ENCODE measurements around the gene NUTM2A. TPM values are rescaled to one million over a fixed set of nuclear protein-coding genes. Genes with fewer than 3 reads are reported as not detected.
"Not testable (repeated sequence)": the region's sequence is repeated elsewhere in the genome, so short reads cannot be mapped to it uniquely, and the experiment has no call there.

The NUTM2A gene
- total RNA-seq, 1 donor from 2014 or later = 0.79 TPM

DNA sequence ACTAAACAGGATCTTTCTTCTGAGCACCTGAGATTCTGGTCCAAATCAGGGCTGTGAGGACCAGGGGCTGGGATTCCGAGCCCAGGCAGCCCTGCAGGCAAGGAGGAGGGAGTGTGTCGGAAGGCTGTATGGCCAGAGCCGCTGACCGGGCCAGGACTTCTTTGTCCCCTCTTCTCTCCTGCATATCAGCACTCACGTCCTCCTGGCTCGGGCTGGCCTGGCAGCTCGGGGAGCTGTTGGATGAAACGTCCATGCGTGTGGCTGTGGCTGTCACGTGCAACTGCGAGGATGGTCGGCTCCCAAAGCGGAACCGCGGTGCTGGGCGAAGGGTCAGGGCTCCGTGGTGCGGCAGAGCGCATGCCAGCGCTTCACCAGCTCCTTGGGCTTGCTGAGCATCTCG lies 11.4 kb upstream of the NUTM2A start:
- not testable (repeated sequence) for H3K4me1 Mint-ChIP-seq (ENCODE audit: low read depth, unreplicated experiment); H3K36me3 ChIP-seq (ENCODE audit: insufficient read depth, low read length); FAIRE-seq; H3K4me3 Mint-ChIP-seq (ENCODE audit: unreplicated experiment); H3K27ac ChIP-seq (ENCODE audit: low read depth, low read length); H3K4me1 ChIP-seq (ENCODE audit: insufficient read depth, low read length); H3K79me2 ChIP-seq (ENCODE audit: insufficient read depth, low read length); H3K36me3 Mint-ChIP-seq (ENCODE audit: low read depth, unreplicated experiment); H2AFZ ChIP-seq (ENCODE audit: low read depth, low read length); H3K9ac ChIP-seq (ENCODE audit: low read length); H3K9me3 ChIP-seq (ENCODE audit: insufficient read depth, low read depth, low read length); H3K27ac Mint-ChIP-seq (ENCODE audit: unreplicated experiment); H3K9me3 Mint-ChIP-seq (ENCODE audit: unreplicated experiment); H4K20me1 ChIP-seq (ENCODE audit: insufficient read depth, low read length); H3K27me3 ChIP-seq (ENCODE audit: insufficient read depth, low read length); H3K27me3 Mint-ChIP-seq (ENCODE audit: low read depth, unreplicated experiment); H3K4me3 ChIP-seq (ENCODE audit: insufficient read depth, low read depth, low read length); H3K4me2 ChIP-seq (ENCODE audit: low read length); DNase-seq (ENCODE audit: low read depth)

GRCh38 chr10:87216120-87216519 lies 9.1 kb upstream of the NUTM2A start:
- not testable (repeated sequence) for H2AFZ ChIP-seq (ENCODE audit: low read depth, low read length); H3K4me1 Mint-ChIP-seq (ENCODE audit: low read depth, unreplicated experiment); H3K27ac ChIP-seq (ENCODE audit: low read depth, low read length); H3K4me3 Mint-ChIP-seq (ENCODE audit: unreplicated experiment); H4K20me1 ChIP-seq (ENCODE audit: insufficient read depth, low read length); H3K4me2 ChIP-seq (ENCODE audit: low read length); H3K36me3 ChIP-seq (ENCODE audit: insufficient read depth, low read length); DNase-seq (ENCODE audit: low read depth); H3K27me3 ChIP-seq (ENCODE audit: insufficient read depth, low read length); H3K27me3 Mint-ChIP-seq (ENCODE audit: low read depth, unreplicated experiment); FAIRE-seq; H3K9me3 Mint-ChIP-seq (ENCODE audit: unreplicated experiment); H3K4me1 ChIP-seq (ENCODE audit: insufficient read depth, low read length); H3K79me2 ChIP-seq (ENCODE audit: insufficient read depth, low read length); H3K27ac Mint-ChIP-seq (ENCODE audit: unreplicated experiment); H3K9me3 ChIP-seq (ENCODE audit: insufficient read depth, low read depth, low read length); H3K9ac ChIP-seq (ENCODE audit: low read length); H3K4me3 ChIP-seq (ENCODE audit: insufficient read depth, low read depth, low read length); H3K36me3 Mint-ChIP-seq (ENCODE audit: low read depth, unreplicated experiment)

GRCh38 chr10:87219370-87219769 lies 5.9 kb upstream of the NUTM2A start:
- H3K79me2 ChIP-seq (ENCODE audit: insufficient read depth, low read length); H3K4me3 ChIP-seq (ENCODE audit: insufficient read depth, low read depth, low read length); H3K9me3 ChIP-seq (ENCODE audit: insufficient read depth, low read depth, low read length); H3K36me3 Mint-ChIP-seq (ENCODE audit: low read depth, unreplicated experiment); H3K36me3 ChIP-seq (ENCODE audit: insufficient read depth, low read length); H3K27me3 ChIP-seq (ENCODE audit: insufficient read depth, low read length); H3K27ac ChIP-seq (ENCODE audit: low read depth, low read length); H3K27me3 Mint-ChIP-seq (ENCODE audit: low read depth, unreplicated experiment); H3K4me1 ChIP-seq (ENCODE audit: insufficient read depth, low read length); H4K20me1 ChIP-seq (ENCODE audit: insufficient read depth, low read length); H3K4me1 Mint-ChIP-seq (ENCODE audit: low read depth, unreplicated experiment); DNase-seq (ENCODE audit: low read depth); H3K9me3 Mint-ChIP-seq (ENCODE audit: unreplicated experiment); H3K4me3 Mint-ChIP-seq (ENCODE audit: unreplicated experiment); H3K9ac ChIP-seq (ENCODE audit: low read length); H2AFZ ChIP-seq (ENCODE audit: low read depth, low read length); FAIRE-seq; H3K27ac Mint-ChIP-seq (ENCODE audit: unreplicated experiment); H3K4me2 ChIP-seq (ENCODE audit: low read length): not testable (repeated sequence)

DNA sequence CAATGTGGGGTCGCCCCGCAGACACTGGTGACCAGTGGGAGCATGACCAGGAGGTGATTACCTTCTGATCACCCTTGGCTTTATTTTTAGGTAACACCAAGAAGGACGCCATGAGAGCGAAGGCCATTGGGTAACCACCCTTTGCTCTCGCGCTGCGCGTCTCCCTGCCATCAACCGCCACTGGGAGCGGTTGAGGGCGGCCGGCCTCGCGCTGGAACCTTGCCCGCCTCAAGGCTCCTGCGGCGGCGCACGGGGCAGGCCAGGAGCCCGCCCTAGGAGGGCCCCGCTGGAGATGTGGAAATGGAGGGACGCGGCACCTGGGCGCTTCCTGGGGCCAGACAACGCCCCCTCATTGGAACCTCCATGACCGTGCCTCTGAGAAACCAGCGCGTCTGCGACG lies 2.5 kb upstream of the NUTM2A start:
- not testable (repeated sequence) for H3K4me1 Mint-ChIP-seq (ENCODE audit: low read depth, unreplicated experiment); H3K9me3 ChIP-seq (ENCODE audit: insufficient read depth, low read depth, low read length); H3K27me3 Mint-ChIP-seq (ENCODE audit: low read depth, unreplicated experiment); H3K4me2 ChIP-seq (ENCODE audit: low read length); H3K36me3 ChIP-seq (ENCODE audit: insufficient read depth, low read length); H3K27ac Mint-ChIP-seq (ENCODE audit: unreplicated experiment); H4K20me1 ChIP-seq (ENCODE audit: insufficient read depth, low read length); H2AFZ ChIP-seq (ENCODE audit: low read depth, low read length); DNase-seq (ENCODE audit: low read depth); H3K9ac ChIP-seq (ENCODE audit: low read length); H3K36me3 Mint-ChIP-seq (ENCODE audit: low read depth, unreplicated experiment); H3K4me1 ChIP-seq (ENCODE audit: insufficient read depth, low read length); H3K27ac ChIP-seq (ENCODE audit: low read depth, low read length); H3K79me2 ChIP-seq (ENCODE audit: insufficient read depth, low read length); FAIRE-seq; H3K4me3 Mint-ChIP-seq (ENCODE audit: unreplicated experiment); H3K4me3 ChIP-seq (ENCODE audit: insufficient read depth, low read depth, low read length); H3K27me3 ChIP-seq (ENCODE audit: insufficient read depth, low read length); H3K9me3 Mint-ChIP-seq (ENCODE audit: unreplicated experiment)

DNA sequence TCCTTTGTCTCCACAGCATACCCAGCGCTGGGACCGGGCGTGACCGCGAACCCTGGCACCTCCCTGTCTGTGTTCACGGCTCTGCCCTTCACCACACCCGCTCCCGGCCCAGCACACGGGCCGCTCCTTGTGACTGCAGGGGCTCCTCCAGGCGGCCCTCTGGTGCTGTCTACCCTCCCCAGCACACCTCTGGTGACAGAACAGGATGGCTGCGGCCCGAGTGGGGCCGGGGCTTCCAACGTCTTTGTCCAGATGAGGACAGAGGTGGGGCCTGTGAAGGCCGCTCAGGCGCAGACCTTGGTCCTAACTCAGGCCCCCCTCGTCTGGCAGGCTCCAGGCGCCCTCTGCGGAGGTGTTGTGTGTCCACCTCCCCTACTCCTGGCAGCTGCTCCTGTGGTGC lies 3.0 kb downstream of the NUTM2A start:
- DNase-seq (ENCODE audit: low read depth); H3K4me1 Mint-ChIP-seq (ENCODE audit: low read depth, unreplicated experiment); H4K20me1 ChIP-seq (ENCODE audit: insufficient read depth, low read length); H3K27ac ChIP-seq (ENCODE audit: low read depth, low read length); H3K27me3 ChIP-seq (ENCODE audit: insufficient read depth, low read length); H3K27ac Mint-ChIP-seq (ENCODE audit: unreplicated experiment); H2AFZ ChIP-seq (ENCODE audit: low read depth, low read length); FAIRE-seq; H3K4me3 Mint-ChIP-seq (ENCODE audit: unreplicated experiment); H3K4me3 ChIP-seq (ENCODE audit: insufficient read depth, low read depth, low read length); H3K4me1 ChIP-seq (ENCODE audit: insufficient read depth, low read length); H3K9ac ChIP-seq (ENCODE audit: low read length); H3K9me3 Mint-ChIP-seq (ENCODE audit: unreplicated experiment); H3K4me2 ChIP-seq (ENCODE audit: low read length); H3K9me3 ChIP-seq (ENCODE audit: insufficient read depth, low read depth, low read length); H3K36me3 Mint-ChIP-seq (ENCODE audit: low read depth, unreplicated experiment); H3K27me3 Mint-ChIP-seq (ENCODE audit: low read depth, unreplicated experiment); H3K36me3 ChIP-seq (ENCODE audit: insufficient read depth, low read length); H3K79me2 ChIP-seq (ENCODE audit: insufficient read depth, low read length): not testable (repeated sequence)

- H3K36me3 ChIP-seq (ENCODE audit: insufficient read depth, low read length); H3K4me1 Mint-ChIP-seq (ENCODE audit: low read depth, unreplicated experiment); H3K27me3 Mint-ChIP-seq (ENCODE audit: low read depth, unreplicated experiment); H3K4me2 ChIP-seq (ENCODE audit: low read length); H4K20me1 ChIP-seq (ENCODE audit: insufficient read depth, low read length); H3K27me3 ChIP-seq (ENCODE audit: insufficient read depth, low read length); H3K27ac ChIP-seq (ENCODE audit: low read depth, low read length); H3K9me3 ChIP-seq (ENCODE audit: insufficient read depth, low read depth, low read length); H3K9ac ChIP-seq (ENCODE audit: low read length); H3K4me1 ChIP-seq (ENCODE audit: insufficient read depth, low read length); FAIRE-seq; H3K4me3 ChIP-seq (ENCODE audit: insufficient read depth, low read depth, low read length); H3K9me3 Mint-ChIP-seq (ENCODE audit: unreplicated experiment); DNase-seq (ENCODE audit: low read depth); H2AFZ ChIP-seq (ENCODE audit: low read depth, low read length); H3K79me2 ChIP-seq (ENCODE audit: insufficient read depth, low read length); H3K27ac Mint-ChIP-seq (ENCODE audit: unreplicated experiment); H3K4me3 Mint-ChIP-seq (ENCODE audit: unreplicated experiment); H3K36me3 Mint-ChIP-seq (ENCODE audit: low read depth, unreplicated experiment): not testable (repeated sequence)
Observed at GRCh38 chr10:87229211-87229610, 4.0 kb downstream of the NUTM2A start.

All from astrocyte (in vitro differentiated cells and primary cell).